Mucosa of rectum (tissue), 2 donors: ENCODE results near the gene ABCC4.

ENCODE experiments used
- H3K27ac ChIP-seq, 2 donors: one replicate each; pipeline ENCODE4 v1.7.0; 2013; ENCODE audit warnings: inconsistent platforms in 2 of 2, low read depth in 2 of 2, low read length in 2 of 2
- H3K27me3 ChIP-seq, 2 donors: one replicate each; pipeline ENCODE4 v1.7.0; 2013; ENCODE audit warnings: low read length in 2 of 2; ENCODE audit not compliant: control insufficient read depth in 2 of 2, insufficient read depth in 2 of 2
- H3K36me3 ChIP-seq, 2 donors: one replicate each; pipeline ENCODE4 v1.7.0; 2013; ENCODE audit warnings: low read length in 2 of 2; ENCODE audit not compliant: control insufficient read depth in 2 of 2, insufficient read depth in 2 of 2
- H3K4me1 ChIP-seq, 2 donors: one replicate each; pipeline ENCODE4 v1.7.0; 2013; ENCODE audit warnings: low read length in 2 of 2, mild to moderate bottlenecking in 1 of 2; ENCODE audit not compliant: control insufficient read depth in 2 of 2, insufficient read depth in 2 of 2
- H3K4me3 ChIP-seq, 2 donors: one replicate each; pipeline ENCODE4 v1.7.0; 2013; ENCODE audit warnings: low read length in 2 of 2
- H3K9ac ChIP-seq, 2 donors: one replicate each; pipeline ENCODE4 v1.7.0; 2013; ENCODE audit warnings: low read length in 2 of 2, low read depth in 1 of 2, mild to moderate bottlenecking in 1 of 2
- H3K9me3 ChIP-seq, 2 donors: one replicate each; pipeline ENCODE4 v1.7.0; 2013; ENCODE audit warnings: low read length in 2 of 2; ENCODE audit not compliant: control insufficient read depth in 2 of 2
- donor health status: healthy.
- donor health status: Normal muscosa, but diverticular disease.

ABCC4 gene

DNA sequence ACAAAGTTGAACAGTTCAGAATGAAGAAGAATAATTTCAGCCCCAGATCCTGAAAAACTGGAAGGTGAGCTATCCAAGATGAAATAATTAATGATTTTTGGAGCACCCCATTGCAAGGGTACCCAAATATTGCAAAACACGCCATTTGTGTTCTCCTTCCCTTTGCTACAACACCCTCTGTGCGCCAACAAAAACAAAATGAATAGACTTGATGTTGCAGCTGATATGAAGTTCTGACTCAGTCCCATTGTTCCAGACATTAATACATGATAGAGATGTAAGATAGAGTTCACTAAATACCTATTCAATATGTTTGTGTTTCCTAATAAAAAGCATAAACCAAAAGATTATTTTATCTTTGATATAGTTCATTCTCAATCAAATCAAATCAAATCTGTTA, 301.4 kb downstream of the ABCC4 start:
- H3K9ac ChIP-seq: no peak overlapping the region
- no peaks in the 10 kb centered on the region for H3K27me3 ChIP-seq
- no peaks in the 10 kb centered on the region for H3K36me3 ChIP-seq
- H3K9me3 ChIP-seq: no peaks in the 10 kb centered on the region
- H3K4me3 ChIP-seq: no peak overlapping the region
- peaks cover 0 to 7% of the 10 kb centered on the region in 2 donors for H3K4me1 ChIP-seq
- H3K27ac ChIP-seq: no peak overlapping the region

DNA sequence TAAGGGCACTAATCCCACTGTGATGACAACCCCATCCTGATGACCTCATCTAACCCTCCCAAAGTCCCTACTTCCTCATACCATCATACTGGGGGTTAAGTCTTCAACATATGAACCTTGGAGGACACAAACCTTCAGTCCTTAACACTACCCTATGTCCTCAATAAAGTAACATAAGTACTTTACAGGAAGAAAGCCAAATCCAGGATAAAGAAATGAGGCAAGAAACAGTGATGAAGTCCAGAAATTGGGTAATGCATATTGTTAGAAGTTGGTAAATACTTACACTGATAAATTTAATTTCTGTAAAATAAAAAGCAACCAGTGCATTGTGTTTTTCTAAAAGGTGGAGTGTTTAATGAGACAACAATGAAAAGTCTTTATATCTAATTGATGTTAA, 304.1 kb downstream of the ABCC4 start:
- H3K9ac ChIP-seq: no peak overlapping the region
- no peaks in the 10 kb centered on the region for H3K4me1 ChIP-seq
- H3K27ac ChIP-seq: no peak overlapping the region
- H3K4me3 ChIP-seq: no peak overlapping the region
- no peaks in the 10 kb centered on the region for H3K9me3 ChIP-seq
- no peaks in the 10 kb centered on the region for H3K27me3 ChIP-seq
- no peaks in the 10 kb centered on the region for H3K36me3 ChIP-seq

DNA sequence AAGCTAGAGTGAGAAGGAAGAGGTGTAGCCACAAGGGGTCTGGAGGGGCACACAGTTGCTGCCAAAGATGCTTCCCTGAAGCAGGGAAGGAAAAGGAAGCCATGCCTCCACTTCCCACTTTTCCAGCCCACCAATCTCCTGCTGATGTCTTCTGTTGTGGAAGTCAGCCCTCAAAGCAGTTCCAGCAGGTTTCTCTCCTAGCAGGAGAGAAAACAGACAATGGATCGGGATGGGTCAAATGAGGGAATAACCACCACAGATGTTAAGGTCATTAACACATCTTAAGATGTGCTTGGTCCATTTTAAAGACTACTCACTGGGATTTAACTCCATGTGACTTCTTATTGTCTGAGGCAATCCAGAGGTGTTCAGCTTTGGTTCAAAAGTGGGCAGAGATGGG, 304.8 kb downstream of the ABCC4 start:
- no peaks in the 10 kb centered on the region for H3K36me3 ChIP-seq
- no peaks in the 10 kb centered on the region for H3K4me1 ChIP-seq
- no peak overlapping the region for H3K9ac ChIP-seq
- no peaks in the 10 kb centered on the region for H3K9me3 ChIP-seq
- no peak overlapping the region for H3K27ac ChIP-seq
- H3K27me3 ChIP-seq: no peaks in the 10 kb centered on the region
- no peak overlapping the region for H3K4me3 ChIP-seq

DNA sequence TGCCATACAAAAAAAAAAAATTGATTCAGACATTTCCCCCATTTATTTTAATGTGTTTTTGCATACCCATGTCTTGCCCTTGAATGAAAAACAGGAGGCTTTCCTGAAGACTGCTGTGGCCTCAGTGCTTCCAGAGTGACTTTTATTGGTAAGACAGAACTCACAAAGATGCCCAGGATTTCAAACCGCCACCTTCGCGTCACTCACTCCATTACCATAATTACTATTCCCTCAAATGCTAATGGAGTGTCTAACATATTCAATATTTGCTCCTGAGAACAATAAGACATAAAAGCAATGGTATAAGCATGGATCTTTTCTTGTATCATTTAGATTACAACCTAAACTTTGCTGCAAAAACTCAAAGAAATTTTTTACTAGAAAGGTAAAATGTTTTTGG, 306.7 kb downstream of the ABCC4 start:
- H3K36me3 ChIP-seq: no peaks in the 10 kb centered on the region
- no peak overlapping the region for H3K4me3 ChIP-seq
- no peak overlapping the region for H3K9ac ChIP-seq
- H3K27me3 ChIP-seq: no peaks in the 10 kb centered on the region
- no peak overlapping the region for H3K27ac ChIP-seq
- no peaks in the 10 kb centered on the region for H3K4me1 ChIP-seq
- H3K9me3 ChIP-seq: no peaks in the 10 kb centered on the region

DNA sequence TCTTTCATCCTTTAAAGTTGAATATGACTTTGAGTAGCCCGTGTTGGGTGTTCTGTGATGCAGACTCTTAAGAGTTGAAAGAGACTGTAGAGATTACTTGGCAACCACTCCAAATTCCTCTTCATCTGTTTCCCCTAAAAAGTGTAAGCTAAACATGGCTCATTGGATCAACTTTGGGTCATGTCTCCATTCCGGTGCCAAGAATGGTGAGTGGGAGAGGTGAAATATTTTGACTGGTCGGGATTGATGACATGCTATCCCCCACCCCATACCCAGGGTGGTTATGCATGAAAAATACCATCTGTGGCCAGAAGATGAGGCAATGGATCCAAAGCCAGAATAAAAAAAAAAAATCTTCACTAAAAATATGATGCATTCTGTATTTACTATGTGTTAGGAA, 307.6 kb downstream of the ABCC4 start:
- no peaks in the 10 kb centered on the region for H3K27me3 ChIP-seq
- no peaks in the 10 kb centered on the region for H3K9me3 ChIP-seq
- no peaks in the 10 kb centered on the region for H3K36me3 ChIP-seq
- no peak overlapping the region for H3K9ac ChIP-seq
- no peak overlapping the region for H3K4me3 ChIP-seq
- H3K27ac ChIP-seq: no peak overlapping the region
- no peaks in the 10 kb centered on the region for H3K4me1 ChIP-seq

DNA sequence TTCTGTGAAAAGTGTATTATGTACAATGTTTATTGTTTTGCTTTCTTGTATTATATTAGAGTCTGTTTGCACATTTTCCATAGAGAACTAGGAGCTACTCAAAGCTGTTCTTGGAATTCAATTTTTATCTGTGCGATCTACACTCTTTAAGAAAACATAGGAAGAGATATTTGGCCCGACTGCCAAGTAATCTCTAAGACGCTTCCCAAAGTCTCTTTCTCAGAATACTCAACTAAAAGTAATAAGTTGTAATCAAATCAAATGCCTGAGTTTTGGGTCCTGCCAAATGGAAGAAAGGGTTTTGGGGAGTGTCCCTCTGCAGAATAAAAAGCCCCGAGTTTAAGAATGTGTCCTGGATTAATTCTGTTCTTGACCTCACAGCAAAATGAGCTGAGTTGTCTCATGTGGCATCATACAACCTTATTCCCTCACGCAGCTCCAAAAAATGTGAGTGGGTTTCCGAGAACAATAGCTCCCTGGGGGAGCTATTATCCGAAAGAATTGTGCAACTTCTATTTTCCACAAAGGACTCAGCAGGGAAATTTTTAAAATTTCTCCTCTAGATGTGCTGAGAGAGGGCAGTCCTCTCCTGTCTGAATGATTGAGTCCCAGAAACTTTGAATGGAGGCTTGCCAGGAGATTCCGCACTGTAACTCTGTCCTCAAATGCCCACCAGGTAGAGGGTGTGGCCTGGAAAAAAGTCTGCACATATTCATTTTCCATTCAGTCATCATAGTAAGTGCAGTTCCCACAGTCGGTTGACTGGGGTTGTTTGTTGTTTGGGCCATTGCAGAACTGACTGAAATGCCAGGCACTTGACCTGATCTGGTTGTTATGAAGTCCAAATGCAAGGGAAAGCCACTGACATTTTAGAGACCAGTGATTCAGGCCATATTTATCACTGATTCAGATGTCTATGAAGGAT, 309.0 kb downstream of the ABCC4 start:
- Histone ChIP-seq H3K4me3 (no peak overlapping the region), H3K9ac (no peak overlapping the region), H3K9me3 (no peaks in the 10 kb centered on the region), H3K27me3 (no peaks in the 10 kb centered on the region), H3K36me3 (no peaks in the 10 kb centered on the region), H3K4me1 (no peaks in the 10 kb centered on the region), H3K27ac (no peak overlapping the region)

DNA sequence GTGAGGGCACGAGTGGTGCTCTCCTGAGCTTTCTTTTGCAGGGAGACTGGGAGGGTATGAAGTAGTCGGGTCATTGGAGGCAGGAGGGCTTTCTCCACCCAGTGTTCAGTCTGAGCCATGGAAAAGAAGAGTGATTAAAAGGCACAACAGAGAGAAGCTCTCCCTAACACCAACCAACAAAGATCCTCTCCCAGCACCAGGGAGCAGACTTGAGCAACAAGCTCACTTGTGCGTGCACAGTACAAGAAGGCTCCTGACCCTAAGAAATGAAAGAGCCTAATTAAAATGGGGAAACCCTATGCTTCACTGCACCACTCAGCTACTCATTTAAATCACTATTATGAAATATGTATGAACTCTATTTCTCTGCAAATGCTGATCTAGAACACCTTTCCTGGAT, 312.6 kb downstream of the ABCC4 start:
- H3K27me3 ChIP-seq: no peaks in the 10 kb centered on the region
- H3K36me3 ChIP-seq: no peaks in the 10 kb centered on the region
- no peak overlapping the region for H3K4me3 ChIP-seq
- no peak overlapping the region for H3K27ac ChIP-seq
- no peaks in the 10 kb centered on the region for H3K9me3 ChIP-seq
- H3K4me1 ChIP-seq: no peaks in the 10 kb centered on the region
- H3K9ac ChIP-seq: no peak overlapping the region

DNA sequence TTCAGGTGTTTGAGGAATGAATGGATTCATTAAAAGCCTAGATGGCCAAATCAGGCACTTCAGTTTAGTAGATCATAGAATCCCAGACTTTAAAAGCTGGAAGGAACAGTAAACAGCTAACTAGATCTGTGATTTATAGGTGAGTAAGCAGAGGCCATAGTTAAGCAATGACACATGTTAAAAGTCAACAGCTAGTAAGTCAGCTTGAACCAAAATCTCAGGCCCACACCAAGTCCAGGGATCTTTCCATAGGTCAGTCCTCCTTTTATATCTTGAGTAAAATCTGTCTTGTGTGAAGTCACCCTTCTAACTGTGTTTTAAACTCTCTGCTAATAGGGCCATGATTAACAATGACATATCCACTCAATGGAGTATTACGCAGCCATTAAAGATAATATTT, 313.4 kb downstream of the ABCC4 start:
- Histone ChIP-seq H3K4me1 (no peaks in the 10 kb centered on the region), H3K9ac (no peak overlapping the region), H3K9me3 (no peaks in the 10 kb centered on the region), H3K4me3 (no peak overlapping the region), H3K27ac (no peak overlapping the region), H3K27me3 (no peaks in the 10 kb centered on the region), H3K36me3 (no peaks in the 10 kb centered on the region)

DNA sequence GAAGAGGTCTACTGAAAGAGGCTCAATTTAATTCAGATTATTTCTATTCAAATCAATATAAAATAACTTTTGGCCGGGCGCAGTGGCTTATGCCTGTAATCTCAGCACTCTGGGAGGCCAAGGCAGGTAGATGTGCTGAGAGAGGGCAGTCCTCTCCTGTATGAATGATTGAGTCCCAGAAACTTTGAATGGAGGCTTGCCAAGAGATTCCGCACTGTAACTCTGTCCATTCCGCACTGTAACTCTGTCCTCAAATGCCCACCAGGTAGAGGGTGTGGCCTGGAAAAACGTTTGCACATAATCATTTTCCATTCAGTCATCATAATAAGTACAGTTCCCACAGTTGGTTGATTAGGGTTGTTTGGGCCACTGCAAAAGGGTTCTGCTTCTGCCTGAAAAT, 314.2 kb downstream of the ABCC4 start:
- Histone ChIP-seq H3K9me3 (no peaks in the 10 kb centered on the region), H3K36me3 (no peaks in the 10 kb centered on the region), H3K27me3 (no peaks in the 10 kb centered on the region), H3K4me3 (no peak overlapping the region), H3K9ac (no peak overlapping the region), H3K4me1 (no peaks in the 10 kb centered on the region), H3K27ac (no peak overlapping the region)

DNA sequence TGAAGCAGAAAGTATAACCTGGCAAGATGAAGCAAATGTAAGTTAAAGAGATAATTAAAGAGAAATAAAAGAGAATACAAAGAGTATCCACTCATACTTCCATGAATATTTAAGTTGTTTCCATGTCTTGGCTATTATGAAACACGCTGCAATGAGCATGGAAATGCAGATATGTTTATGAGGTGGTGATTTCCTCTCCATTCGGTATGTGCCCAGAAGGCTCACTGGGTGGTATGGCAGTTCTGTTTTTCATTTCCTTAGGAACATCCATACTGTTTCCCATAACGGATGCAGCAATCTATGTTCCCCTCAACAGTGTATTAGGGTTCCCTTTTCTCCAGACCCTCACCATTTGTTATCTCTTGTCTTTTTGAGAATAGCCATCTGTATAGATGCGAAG, 316.3 kb downstream of the ABCC4 start:
- Histone ChIP-seq H3K27ac (no peak overlapping the region), H3K36me3 (no peaks in the 10 kb centered on the region), H3K27me3 (no peaks in the 10 kb centered on the region)

More for the DNA sequence above, 316.3 kb downstream of the ABCC4 start:
- Histone ChIP-seq H3K9me3 (no peaks in the 10 kb centered on the region), H3K4me1 (no peaks in the 10 kb centered on the region), H3K4me3 (no peak overlapping the region), H3K9ac (no peak overlapping the region)
